CD4-positive, alpha-beta T cell treated with Interleukin-17A for 1 hour (primary cell): ENCODE results near the gene CMKLR1.

Source experiments
- DNase-seq: peaks from one replicate; pipeline ENCODE4 v3.0.0-alpha.2; 2020

The CMKLR1 gene

DNA sequence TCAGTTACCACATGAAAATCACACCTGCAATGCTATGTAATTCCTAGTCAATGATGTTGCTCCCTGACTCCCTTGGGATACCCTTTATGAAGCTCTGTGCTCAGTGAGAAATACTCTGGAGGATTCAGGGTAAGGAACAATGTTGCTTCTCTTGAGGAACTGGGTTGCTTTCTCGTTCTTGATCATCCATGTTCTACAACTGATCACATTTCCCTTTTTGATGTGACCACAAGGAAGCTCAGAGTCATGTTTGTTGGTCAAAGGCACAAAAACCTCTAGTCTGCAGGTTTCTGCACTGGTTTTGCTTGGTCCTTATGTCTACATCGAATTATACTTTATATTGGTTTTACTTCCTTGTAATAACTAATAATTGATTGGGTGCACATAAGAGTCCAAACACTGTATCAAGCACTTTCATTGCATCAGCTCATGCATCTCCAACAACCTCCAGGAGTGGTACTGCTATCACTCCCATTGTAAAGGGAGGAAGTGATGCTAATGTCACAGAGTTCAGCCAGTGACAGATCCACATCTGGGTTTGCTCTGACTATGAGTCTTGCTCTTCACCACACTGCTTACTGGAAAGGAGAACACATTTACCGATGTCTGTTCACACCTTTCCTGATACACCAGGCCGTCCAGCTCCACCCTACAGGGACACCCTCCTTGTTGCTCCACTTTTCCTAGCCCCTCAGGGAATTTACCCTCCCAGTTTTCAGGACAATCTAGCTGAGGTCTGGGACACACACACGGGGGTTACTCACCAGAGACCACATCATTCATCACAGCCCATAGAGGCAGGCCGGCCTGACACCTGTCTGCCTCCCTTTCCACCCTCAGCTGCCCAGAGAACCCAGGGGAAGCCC is 41.0 kb downstream of the CMKLR1 start:
- no peak for DNase-seq

DNA sequence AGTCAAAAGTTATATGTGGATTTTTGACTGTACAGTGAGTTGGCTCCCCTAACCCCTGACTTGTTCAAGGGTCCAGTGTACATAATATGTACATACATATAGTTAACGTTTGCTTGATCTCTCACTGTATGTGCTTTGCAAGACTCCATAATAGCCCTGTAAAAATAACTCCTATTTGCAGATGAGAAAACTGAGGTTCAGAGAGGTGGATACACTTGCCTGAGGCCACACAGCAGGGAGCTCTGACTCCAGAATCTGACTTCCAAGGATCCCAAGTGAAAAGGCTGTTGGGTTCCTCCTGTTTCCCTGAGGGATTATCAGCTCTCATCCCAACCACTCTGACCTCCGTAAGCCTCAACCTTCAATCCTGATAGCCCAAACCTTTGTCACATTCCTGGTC is 41.7 kb downstream of the CMKLR1 start:
- no peak for DNase-seq

DNA sequence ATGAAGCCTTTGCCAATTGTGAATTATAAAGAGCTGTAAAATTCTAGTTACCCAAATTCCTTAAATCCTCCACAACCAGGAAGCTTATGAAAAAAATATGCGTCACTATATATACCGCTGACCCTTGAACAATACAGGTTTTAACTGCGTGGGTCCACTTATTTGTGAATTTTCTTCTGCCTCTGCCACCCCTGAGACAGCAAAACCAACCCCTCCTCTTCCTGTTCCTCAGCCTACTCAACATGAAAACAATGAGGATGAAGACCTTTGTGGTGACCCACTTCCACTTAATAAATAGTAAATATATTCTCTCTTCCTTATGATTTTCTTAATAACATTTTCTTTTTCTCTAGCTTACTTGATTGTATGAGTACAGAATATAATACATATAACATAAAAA is 42.2 kb downstream of the CMKLR1 start:
- DNase-seq, result no peak

DNA sequence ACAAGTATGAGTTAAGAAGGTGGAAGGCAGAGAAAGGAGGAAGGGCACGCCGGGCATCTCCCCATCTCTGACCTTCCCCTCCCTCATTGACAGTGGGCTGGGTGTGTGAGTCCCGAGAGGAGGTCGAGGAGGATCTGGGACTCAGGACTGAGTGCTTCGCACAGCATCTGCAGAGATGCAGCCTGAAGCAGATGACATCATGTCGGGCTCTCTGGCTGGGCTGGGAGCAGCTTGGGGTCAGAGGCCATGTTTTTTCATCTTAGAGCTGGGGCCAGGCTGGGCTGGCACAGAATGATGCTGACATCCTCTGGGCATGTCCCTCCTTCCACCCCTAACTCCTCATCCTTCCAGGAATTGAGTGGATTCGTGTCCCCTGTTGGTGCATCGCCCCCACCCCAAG is 43.5 kb downstream of the CMKLR1 start:
- no peak for DNase-seq

DNA sequence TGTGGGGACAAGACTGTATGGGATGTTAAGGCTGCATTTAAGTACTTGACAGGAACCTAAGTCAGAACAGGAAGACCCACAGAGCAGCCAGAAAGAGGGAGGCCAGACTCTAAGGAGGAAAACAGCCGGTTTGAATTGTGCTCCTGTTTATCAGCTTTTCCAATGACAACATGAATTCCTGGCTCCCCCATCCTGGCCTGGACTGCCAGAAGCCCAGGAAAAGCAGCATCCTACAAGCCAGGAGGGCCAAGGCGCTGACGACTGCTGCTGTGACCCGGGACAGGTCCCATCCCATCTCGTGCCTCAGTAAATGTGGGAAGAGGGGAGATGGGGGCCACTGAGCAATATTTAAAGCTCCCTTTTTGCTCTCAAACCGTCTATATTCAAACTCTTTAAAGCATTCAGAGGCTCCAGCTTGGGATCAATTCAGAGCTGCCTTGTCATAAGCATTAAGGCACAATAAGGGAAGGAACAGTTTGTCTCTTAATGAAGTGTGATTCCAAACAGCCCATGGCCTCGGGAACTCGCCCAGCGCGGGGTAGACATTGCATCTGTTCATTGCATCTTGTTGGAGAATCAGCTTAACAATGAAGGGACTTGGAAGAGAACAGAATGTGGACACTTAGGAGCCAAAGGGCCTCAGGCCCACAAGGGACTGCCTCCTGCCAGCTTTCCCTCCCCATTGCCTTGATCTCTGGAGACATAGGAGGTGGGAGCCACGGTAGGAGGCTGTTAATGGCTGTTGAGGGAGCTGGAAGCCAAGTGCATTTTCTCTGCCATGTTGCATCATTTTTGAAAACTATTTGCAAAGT is 49.6 kb downstream of the CMKLR1 start:
- DNase-seq, result no peak

DNA sequence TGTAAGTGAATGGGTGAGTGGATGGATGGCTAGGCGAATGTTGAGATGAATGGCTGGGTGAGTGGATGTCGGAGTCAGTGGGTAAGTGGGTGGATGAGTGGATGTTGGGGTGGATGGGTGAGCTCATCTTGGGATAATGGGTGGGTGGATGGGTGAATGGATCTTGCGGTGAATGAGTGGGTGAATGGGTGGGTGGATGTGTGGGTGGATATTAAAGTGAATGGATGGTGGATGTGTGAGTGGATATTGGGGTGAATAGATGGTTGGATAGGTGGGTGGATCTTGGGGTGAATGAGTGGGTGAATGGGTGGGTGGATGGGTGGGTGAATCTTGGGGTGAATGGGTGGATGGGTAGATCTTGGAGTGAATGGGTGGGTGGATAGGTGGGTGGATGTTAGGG is 51.9 kb downstream of the CMKLR1 start:
- DNase-seq, result no peak

DNA sequence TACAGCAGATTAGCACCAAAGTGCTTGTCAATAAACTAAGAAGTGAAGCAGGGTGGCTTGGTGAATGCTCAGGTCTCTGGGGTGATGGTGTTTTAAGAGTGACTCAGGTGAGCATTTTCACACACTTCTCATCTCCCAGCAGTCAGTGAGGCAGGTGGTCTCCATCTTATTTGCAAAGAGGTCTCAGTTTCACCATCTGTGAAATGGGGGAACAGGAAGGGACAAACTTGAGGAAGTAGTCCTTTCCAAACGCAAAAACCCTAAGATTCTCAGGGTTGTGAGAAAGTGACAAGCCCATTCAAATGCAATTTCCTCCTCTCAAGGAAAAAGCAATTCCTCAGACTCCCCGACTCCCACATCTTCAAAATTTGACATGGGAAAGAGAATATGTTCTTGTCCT is 54.1 kb downstream of the CMKLR1 start:
- DNase-seq, result no peak

DNA sequence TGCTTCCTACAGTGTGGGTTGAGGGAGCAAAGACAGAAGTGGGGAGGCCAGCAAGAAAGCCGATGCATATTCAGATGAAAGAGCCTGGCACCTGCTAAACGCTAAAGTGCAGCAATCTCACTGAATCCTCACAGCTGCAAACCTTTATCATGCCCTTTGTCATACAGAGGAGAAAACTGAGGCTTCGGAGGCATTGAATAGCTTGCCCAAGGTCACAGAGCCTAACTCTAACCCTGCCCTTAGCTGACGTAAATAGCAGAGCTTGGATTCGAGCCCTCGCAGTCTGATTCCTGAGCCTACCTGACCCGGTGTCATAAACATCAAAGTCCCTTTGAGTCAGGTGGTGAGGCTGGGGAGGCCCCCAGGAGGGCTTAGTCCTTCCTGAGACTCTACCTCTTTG is 54.9 kb downstream of the CMKLR1 start:
- DNase-seq, result no peak

DNA sequence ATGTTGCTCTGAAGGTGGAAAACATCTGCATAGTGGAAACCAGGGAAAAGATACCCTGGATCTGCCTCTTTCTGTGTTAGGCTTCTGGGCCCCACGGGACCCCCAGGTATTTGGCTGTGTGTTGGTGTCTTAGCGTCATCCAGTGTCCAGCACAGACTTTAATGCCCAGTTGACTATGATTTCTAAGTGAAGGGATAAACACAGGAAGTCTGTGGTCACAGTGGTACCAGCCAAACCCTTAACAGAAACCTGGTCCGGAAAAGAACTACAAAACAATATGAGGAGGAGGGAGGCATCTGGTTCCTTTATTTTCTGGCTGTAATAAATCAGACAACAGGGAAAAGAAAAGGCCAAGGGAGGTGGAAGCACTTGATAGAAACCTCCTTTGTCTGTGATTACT is 56.4 kb downstream of the CMKLR1 start:
- no peak for DNase-seq

DNA sequence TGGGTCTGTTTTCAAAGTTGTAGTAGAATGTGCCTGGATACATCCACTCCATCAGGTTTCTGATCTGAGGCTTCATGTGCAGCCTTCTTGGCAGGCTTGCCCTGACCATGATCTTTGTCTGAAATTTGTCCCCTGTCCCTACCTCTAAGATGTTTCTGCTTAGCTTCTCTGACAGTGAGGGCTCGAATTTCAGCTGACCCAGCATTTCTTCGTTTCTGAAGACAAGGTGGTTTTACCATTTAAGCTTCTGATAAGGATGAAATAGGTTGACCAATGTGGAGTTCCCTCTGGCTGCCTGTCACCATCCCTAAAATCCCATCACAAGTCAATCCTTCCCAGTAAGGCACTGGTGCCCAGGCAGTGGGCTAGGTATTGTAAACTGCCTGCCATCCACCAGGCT is 57.0 kb downstream of the CMKLR1 start:
- no peak for DNase-seq

DNA sequence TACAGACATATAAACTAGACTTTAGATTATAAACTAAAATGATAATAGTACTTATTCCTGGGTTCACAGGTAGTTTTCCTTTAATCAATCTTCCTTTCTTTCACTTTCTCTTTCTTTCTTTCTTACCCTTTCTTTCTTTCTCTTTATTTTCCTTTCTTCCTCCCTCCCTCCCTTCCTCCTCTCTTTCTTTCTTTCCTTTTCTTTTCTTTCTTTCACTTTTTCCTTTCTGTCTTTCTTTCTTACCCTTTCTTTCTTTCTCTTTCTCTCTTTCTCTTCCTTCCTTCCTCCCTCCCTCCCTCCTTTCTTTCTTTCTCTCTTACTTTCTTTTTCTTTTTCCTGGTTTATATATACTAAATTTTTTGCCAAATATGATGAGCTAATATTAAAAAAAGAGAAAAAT is 61.5 kb downstream of the CMKLR1 start:
- no peak for DNase-seq

DNA sequence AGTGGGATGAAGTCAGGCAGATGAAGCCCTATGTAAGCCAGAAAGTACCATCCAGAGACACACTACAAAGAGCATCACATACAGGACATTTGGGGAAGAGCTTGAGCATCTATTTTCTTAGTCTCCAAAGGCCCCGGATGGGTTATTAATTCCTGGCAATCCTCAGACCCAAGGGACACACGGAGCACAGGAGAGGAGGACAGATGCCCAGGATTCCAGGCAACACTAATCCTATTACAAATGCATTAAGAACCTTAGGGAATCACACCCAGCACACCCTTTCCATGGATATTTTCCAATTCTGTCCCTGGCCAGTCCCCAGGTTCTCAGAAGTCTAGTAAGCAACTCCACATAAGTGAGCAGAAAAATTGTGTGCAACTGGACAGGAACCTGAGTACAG is 65.9 kb downstream of the CMKLR1 start:
- DNase-seq, result no peak

DNA sequence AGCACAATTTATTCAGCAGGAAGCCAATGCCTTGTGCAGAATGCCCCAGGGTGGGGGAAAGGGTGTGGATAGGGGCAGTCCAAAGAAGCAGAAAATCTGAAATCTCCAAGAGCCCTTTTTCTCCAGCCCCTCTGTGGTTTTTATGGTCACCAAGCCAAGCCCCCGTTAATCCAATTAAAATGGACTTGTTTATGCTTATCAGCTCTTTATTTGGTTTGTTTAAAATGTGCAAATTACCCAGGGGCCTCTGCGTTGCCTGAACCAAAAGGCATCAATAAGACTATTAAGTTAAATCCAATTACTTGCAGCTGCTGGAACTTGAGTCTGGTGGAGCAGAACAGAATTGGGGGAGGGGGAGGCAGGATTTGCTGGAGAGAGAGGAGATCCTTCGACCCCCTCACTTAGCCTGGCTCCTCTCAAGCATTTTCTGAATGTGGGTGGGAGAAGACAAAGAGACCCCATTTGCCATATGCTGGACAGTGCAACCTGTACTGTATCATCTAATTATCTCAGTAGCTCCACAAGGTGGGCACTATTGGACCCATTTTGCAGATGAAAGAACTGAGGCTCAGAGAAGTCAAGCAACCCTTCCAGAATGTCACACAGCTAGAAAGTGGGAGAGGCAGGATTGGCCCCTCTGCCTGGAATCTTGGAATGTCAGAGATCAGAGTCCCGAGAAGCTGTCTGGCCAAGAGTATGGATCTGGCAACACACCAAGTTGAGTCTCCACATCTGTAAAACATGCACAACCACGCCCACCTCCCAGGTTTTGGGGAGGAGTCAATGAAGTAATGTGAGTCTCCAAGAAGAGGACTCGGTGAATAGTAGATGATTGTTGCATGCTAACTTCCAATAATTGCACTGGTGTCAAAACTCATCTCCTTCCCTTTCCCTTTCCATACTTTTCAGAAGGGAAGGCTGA is 66.9 kb downstream of the CMKLR1 start:
- no peak for DNase-seq

DNA sequence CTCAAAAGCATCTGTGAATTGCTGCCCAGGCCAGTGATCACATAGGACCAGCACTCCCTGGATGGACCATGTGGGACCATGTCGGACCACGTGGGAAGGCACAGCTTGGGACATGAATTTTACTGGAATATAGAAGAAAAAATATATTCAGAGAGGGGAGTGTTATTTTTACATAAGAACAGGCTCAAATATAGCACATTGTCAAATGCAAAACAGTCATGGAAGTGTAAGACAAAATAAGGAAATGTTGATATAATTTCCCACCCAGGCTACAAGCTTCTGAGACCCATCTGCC is 68.3 kb downstream of the CMKLR1 start:
- DNase-seq, result no peak

DNA sequence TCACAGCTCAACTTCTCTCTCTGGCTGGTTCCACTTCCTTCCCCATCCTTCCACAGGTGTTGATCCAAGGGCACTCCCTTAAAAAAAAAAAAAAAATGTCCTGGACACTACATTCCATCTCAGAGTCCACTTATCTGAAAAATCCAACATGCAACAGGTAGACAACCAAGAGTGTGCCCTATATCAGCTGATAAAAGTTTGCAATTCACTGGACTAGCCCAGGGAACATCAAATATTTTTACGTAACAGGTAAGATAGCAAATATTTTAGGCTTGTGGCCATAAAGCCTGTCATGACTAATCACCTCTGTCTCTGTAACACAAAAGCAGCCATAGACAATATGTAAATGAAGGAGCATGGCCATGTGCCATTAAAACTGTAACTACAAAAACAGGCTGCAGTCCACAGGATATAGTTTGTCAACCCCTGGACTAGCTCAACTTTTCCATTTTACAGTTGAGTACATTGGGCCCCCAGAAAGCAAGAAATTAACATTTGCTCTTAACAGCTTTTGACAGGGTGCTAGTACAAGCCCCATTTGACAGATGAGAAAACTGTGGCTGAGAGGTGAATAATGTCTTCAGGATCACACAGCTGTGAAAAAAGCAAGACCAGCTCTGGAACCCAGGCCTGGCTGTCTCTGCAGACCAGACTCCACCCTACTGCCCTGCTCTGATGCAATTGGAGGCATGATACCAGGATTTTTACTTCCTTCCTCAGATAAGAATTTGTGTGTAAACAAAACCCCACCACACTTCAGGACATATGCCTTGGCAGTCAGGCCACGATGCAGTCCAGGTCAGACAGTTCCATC is 68.9 kb downstream of the CMKLR1 start:
- no peak for DNase-seq

DNA sequence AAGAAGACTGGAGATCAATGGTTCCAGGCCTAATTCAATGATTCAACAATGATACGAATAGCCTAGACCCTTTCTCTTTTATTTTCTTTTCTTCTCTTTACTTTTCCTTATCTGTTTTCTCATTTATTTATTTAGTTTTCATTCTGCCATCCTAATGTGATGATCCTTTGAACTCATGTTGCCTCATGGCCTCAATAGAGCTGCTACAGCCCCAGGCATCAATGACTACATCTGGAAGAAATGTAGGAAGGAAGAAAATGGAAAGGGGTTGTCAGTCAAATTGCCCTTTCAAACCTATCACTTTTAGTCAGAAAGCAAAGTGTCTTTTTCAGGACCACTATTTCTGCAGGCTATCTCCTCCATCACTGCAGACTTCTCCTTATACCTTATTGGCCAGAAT is 69.9 kb downstream of the CMKLR1 start:
- no peak for DNase-seq

DNA sequence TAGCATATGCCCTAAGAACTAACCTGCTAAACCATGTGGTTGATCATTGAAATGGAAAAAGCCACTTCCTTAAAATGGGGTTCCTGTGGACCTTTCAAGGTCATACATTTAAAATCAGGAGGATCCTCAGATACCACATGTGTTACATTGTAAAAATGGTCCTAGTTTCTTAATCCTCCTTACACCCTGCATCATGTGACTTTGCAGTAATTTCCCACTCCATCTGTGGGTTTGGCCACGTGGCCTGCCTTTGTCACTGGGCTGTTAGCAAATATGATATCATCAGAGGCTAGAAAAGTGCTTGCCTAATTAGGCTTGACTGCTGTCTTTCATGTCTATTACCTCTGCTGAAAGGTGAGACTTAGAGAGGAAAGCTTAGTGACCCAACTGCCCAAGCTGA is 70.7 kb downstream of the CMKLR1 start:
- no peak for DNase-seq

DNA sequence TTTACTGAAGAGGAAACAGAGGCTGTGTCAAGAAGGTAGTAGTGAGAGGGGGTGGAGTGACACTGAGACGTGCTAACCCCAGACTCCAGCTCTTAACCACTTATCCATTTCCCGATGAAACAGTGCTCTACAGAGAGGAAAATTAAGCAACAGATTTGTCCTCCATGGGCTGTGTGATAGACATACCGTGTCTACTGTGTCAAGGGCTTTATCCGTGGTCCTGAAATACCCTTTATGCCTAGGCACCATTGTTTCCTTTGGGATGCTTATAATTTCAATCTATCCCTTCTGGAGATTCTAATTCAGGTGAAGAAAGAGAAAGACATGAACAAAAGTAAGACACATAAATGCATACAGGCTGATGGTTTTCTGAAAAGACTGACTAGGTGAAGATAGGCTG is 71.7 kb downstream of the CMKLR1 start:
- DNase-seq, result no peak

DNA sequence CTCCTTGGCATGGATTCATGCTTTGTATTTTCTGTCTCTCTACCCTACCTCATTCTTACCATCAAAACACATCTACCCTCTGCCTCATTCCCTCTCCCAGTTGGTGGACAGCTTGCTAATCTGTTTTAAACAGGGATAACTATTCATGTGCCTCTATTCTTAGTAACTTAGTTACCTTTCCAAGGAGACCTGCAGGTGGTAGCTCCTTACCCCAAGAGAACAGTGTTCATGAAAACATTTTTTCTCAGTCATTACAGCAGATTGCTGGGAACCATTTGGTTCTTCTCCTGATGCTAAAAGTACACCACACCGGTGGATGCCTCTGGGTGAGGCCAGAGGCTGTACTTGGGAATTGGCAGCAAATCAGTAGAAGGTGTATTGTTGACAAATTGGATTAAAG is 73.0 kb downstream of the CMKLR1 start:
- DNase-seq, result no peak

DNA sequence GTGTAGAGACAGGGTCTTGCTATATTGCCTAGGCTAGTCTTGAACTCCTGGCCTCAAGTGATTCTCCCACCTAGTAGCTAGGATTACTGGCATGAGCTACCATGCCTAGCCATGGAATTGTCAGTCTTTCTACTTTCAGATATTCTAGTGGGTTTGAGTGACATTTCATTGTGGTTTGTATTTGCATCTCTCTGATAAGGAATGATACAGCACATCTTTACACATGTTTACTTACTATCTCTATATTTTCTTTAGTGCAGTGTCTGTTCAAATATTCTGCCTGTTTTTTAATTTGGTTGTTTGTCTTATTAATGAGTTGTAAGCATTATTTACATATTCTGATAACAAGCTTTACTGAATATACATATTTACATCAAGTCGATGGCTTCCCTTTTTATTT is 73.6 kb downstream of the CMKLR1 start:
- no peak for DNase-seq

DNA sequence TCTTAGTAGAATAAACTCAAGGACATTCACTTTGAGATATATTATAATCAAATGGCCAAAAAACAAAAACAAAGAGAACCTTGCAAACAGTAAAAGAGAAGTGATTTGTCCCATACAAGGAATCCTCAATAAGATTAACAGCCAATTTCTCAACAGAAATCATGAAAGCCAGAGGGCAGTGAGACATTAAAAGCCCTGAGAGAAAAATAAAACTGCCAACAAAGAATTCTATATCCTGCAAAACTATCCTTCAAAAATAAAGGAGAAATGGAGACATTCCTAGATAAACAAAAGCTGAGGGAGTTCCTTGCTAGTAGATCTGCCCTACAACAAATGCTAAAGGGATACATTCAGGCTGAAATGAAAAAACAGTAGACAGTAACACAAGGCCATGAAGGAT is 78.1 kb downstream of the CMKLR1 start:
- no peak for DNase-seq

DNA sequence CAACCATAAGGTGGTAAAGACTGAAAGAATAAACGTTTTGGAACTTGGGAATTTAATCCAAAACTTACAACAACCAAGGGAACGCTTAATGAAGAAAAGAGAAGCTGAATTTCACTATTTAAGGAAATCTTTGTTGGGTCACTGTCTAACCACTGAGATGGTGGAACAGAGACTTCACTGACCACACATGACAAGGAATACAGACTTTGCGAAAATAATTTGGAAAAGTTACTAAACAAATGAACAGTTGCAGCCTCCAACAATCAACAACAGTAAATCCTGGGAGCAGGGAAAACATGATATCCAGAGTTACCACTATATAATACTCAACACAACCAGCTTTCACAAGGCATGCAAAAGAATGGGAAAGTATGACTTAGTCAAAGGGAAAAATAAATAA is 79.1 kb downstream of the CMKLR1 start:
- no peak for DNase-seq
